RKO (cell line): ENCODE results near the gene EFS.

Experiments used
- DNase-seq: peaks from one replicate; pipeline ENCODE4 v3.0.0-alpha.2; 2016; ENCODE audit warnings: low spot score

EFS gene

DNA sequence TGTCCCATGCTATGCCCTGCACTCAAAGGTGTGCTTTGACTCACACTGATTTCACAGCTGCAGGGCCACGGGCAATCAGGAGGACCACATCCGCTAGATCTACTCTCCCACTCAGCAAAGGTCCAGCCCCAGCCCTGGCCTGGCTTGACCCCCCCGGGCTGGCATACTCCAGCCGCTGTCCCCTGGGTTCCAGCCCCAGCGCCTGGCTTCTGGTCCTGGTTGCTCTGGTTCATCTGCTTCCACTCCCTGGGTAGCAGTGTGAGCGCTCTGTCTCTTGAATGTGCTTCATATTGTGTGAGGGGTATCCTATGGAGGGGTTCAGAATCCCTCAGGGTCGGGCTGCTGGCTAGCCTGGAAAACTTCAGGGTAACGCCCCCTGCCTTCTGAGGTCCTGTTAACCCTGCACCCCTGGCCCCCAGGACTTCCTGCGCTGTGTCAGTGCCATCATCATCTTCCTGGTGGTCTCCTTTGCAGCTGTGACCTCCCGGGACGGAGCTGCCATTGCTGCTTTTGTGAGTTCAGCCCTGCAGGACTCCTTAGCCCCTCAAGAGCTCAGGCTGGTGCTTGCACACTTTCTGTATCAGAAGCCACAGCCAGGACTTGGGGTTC, 13.7 kb upstream of the EFS start:
- no peak for DNase-seq

DNA sequence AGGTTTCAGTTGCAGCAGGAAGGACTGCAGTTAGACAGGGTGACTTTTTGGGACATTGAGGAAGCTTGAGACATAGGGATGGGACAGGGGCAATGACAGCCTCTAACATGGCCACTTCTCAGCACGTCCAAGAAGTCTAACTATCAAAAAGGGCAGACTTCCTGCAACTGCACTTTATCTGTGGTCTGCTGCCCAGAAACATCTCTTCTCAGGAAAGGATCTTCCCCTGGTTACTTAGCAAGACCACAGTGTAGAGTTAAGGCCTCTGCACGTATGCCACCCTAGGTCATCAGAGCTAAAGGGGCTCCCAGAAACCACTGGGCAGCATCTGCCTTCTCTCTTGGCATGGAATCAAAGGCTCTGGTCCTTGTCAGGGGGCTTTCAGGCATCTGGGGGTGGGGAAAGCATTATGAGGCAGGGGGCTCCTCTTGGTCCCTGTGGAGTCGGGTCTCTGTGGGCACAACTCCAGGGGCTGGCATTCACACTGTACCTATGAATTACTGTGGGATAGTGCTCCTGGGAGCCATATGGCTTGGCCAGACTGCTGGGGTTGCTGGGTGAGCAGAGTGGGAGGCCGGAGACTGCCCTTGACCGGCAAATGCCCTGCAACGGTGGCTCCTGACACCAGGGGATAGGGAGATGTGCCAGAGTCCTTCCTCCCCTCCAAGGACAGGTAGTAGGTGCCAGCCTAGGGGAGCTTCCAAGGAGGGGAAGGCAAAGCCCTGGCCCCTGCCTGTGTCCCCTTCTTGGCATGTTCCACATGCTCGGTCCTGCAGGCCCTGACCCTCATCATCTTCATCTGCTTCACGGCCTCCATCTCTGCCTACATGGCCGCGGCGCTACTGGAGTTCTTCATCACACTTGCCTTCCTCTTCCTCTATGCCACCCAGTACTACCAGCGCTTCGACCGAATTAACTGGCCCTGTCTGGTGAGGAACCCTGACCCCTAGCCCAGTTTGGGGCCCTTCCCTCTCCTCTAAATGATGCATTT, 12.9 kb upstream of the EFS start:
- DNase-seq: no peak

DNA sequence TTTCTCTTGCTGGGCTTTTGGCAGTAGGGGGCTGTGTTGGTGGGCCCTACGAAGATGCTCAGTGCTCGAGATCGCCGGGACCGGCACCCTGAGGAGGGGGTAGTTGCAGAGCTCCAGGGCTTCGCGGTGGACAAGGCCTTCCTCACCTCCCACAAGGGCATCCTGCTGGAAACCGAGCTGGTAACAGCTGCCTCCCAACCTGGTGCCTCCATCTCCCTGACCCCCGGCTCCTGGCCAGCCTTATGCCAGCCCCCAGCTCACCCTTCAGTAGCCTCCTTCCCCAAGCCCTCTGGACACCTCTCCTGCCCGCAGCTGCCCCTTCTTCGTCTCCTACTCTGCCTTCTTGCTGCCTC, 12.2 kb upstream of the EFS start:
- DNase-seq: no peak

DNA sequence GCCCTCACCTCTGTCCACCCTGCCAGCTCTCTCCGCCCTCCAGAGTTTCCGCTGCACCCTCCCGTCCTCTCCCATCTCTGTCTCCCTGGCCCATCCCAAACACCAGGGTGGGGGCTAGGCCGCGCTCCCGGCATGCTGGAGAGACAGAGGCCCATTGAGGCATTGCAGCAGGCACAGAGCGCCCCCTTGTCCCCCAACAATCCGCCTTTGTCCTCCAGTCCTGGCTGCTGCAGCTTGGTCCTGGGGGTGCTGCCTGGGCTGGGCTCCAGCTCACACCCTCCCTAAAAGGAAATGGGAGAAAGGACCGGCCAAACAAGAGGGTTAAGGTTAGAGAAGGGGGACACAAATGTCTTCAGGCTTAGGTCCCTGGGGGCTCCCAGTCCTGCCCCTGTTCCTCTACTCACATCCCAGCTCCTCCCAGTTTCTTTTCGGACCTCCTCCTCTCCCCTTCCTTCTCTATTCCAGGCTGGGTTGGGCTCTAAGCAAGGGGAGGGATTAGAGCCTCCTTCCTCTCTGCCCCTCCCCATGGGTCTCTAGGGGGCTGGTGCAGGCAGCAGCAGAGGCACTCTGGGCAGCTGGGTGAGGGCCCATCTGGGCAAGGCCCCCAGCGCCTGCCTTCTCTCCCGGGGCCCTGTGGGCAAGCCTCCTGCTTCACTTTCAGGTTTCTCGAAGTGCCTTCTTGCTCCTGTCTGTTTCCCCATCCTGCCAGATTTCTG, 11.7 kb upstream of the EFS start, which contains the start of gene CMTM5:
CMTM5 (plus strand) TSS at position 565 of the 716 bp plus-strand sequence. CDS start 206 bp downstream, outside the sequence.
- no peak for DNase-seq

DNA sequence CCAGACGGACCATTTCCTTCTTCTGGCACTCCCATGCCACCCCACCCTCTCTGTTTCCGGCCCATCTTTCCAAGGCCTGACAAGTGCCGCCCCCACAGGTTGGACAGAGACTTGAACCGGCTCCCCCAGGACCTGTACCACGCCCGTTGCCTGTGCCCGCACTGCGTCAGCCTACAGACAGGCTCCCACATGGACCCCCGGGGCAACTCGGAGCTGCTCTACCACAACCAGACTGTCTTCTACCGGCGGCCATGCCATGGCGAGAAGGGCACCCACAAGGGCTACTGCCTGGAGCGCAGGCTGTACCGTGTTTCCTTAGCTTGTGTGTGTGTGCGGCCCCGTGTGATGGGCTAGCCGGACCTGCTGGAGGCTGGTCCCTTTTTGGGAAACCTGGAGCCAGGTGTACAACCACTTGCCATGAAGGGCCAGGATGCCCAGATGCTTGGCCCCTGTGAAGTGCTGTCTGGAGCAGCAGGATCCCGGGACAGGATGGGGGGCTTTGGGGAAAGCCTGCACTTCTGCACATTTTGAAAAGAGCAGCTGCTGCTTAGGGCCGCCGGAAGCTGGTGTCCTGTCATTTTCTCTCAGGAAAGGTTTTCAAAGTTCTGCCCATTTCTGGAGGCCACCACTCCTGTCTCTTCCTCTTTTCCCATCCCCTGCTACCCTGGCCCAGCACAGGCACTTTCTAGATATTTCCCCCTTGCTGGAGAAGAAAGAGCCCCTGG, 10.7 kb upstream of the EFS start:
- no peak for DNase-seq

DNA sequence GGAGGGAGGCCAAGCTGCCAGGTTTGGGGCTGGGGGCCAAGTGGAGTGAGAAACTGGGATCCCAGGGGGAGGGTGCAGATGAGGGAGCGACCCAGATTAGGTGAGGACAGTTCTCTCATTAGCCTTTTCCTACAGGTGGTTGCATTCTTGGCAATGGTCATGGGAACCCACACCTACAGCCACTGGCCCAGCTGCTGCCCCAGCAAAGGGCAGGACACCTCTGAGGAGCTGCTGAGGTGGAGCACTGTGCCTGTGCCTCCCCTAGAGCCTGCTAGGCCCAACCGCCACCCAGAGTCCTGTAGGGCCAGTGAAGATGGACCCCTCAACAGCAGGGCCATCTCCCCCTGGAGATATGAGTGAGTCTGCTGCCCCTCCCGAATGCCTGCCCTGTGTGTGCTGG, 8.1 kb upstream of the EFS start:
- no peak for DNase-seq

DNA sequence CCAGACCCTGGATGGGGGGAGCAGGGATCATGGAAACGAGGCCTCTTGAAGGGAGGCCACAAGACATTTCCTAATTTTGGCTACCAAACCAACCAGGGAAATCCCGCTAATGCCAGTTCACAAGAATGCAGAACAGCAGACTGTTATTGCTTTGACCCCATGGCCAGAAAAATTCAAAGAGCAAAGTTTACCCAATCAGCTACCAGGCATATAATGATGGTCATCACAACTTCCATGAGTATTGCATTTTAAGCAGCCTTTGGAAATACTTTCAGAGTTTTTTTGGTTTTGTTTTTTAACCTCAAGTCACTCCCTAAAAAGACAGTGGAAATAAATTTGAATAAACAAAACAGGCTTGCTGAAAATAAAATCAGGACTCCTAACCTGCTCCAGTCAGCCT, 7.5 kb upstream of the EFS start, which contains the start of gene IL25:
IL25 (plus strand) TSS at position 301 of the 400 bp plus-strand sequence.
- no peak for DNase-seq

DNA sequence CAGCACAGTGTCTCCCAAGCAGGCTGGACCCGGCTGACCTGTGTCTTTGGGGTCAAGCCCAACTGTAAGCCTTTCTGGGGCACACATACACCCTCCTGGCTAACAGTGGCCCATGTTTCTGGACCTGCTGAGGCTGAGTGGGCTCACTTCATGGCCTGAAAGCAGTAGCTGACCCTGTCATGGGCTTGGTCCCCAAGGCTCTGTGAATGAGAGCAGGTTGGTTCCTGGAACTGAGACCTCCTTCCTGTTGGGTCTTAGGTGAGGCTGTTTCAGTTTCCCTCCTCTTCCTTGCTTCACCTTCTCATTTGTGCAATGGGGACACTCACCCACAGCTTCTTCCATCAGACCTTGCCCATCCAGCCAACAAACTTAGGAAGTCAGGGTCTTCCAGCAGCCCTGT, 6.9 kb upstream of the EFS start:
- no peak for DNase-seq

DNA sequence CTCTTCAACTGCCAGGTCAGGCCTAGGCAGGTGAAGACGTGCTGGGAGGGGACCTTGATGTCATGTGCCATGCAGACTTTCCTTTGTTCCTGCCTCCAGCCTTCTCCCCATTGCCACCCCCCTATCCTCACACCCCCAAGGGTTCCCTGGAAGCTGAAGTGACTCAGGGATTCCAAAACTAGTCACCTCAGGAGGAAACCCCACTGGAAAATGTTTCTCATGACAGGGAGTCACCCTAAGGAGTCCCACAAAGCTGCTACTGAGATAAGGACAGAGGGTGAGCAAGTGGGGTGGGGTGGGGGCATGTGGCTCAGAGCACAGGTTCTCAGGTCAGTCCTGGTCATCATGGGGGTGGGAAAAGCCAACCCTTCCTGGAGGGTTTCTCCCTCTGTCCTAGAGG, 5.2 kb upstream of the EFS start:
- DNase-seq: peak; percentile 14

DNA sequence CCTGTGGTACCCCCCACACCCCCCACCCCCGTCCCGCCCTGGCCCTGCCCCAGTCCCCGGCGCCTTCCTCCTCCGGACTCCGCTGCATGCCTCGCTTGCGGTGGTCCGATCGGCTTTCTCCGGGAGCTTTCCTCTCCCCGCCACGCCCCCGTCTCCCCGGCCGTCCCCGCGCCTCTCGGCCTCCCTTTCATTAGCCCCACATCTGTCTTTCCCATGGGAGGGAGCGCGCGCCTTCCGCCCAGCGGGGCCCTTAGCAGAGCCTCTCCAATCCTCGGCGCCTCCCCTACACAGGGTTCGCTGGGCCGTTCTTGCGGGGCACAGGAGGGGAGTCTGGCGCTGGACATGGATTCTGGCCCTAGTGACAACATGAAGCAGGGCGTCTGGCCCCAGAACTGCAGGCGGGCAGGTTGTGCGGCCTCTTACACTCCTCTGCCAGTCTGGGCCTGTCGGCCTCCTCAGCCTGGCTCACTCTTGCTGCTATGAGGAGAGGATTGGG, 1.5 kb upstream of the EFS start:
- DNase-seq: no peak

DNA sequence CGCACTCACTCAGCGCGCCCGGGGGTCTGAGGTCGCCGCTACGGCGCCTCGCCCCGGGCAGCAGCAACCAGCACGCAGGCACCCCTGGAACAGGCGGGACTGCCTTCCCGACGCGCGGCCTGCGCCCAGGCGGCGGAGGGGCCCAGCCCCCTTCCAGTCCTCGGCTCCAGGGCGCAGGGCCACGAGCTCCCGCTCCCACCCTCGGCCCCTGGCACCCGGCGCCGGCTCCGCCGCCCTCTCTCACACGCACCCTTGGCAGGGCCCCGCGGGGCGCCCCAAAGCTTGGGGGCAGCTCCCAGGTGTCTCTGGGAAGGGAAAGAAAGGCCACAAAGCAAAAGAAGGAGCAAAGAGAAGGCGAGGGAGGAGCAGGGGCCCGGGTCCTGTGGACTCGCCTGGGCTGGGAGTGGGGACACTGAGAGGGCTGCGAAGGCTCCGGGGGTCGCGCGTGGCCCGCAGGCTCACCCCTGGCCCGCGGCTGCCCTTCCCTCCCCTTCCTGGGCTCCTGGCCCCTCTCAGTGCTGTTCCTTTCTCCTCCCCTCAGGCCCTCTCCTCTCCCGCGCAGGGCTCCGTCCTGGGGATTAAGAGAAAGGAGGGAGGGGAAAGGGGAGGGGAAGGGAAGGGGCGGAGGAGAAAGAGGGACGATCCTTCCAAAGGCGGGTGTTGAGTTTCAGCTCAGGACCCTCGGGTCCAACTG, 907 bp upstream of the EFS start:
- DNase-seq: no peak

DNA sequence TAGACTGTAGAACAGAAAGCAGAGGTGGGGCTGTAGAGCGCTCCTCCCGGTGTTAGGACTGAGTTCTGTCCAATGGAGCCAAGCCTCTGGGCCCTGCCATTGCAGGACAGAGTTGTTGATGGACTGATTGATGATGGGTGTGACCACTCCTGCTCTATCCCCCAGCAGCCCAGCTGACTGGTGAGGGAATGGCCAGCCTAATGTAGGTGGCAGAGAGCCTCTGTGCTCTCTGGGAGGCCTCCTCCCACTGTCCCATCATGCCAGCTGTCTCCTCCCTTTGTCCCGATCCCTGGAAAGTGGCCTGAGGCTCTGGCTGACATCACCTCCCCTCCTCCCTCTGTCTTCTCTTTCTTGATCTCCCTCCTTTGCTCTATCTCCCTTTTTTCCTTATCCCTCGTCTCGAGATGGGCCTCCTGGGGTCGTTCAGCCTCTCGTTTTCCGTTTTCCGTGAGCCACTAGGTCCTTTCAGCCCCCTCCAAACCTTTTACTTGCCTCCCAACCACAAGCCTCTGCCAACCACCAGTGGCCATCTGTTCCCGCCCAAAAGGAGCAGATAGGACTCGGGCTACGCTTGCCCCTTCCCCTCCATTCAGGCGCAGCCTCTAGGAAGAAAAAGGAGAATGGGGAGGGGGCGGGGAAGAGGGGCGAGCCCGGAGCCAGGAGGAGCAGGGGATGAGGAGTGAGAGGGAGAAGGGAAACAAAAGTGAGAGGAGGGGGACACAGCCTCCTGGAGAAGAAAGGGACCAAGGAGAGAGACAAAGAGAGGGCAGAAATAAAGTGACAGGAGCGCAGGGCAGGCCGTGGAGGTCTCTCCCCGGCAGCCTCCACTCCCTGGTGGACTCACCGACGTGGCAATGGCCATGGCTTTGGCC, 572 bp downstream of the EFS start:
- DNase-seq: no peak

DNA sequence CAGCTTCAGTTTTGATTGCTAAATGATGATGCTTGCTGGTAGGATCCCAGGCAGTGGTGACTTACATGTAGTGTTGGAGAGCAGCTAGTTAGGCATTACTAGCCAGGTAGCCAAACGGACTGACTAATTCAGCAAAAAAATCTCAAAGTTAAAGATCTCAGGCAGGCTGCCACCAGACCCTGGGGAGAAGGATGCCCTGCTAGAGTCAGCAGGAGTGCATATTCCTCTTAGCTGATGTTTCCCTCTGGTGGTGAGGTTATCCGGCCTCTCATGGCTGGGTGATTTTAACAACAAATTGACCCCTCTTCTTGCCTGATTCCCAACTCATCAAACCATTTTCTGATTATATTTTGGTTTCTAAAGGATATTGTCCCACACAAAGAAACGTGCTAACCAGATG, 2.8 kb downstream of the EFS start:
- DNase-seq: peak; percentile 7

DNA sequence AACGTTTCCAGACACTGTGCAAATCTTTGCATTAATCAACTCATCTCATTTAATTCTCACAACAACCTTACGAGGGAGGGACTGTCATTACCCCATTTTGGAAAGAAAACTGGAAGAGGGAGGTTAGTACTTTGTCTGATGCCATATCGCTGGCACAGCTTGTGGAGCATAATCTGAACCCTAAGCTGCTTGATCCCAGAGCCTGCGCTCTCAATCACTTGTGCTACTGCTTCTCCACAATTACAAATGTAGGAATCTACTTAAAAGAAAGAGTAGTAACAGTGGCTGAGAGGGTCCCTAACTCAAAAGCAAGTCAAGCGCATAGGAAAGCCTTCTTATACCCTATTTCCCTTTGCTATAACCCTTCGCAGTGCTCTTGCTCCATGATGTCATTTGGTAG, 3.2 kb downstream of the EFS start:
- DNase-seq: no peak

DNA sequence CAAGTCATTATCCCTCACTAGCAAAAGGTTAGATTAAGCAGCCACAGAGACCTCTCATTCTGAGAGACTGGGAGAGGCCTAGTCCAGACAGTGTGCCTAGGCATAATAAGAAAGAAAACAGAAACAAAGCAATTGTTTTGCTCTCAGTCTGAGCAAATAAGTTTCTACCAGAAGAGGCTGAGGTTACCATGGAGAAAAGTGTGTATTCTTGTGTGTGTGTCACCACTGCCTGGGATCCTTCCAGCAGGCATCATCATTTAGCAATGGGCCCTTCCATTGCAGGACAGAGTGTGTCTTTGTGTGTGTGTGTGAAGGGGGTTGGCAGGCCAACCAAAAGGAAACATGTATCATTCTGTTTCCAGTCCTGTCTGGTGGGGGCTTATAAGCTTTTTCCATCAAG, 3.7 kb downstream of the EFS start:
- DNase-seq: peak; percentile 19

DNA sequence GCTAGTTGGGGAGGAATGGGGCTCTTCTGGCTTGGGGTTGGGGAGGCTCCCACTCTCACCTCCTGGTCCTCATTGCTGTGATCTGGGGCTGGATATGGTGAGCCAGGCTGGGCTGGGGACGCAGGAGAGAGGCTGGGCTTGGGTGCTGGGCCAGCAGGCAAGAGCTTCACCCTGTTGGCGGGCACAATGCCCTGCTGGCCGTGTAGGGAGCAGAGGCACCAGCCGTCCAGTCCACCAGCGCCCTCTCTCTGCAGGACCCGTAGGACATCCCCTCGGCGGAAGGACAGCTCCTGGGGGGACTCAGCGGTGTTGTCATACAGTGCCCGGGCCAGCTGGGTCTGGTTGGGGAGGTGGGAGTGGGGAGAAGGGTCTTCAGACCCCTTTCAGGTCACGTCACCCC, 4.5 kb downstream of the EFS start:
- DNase-seq: no peak

DNA sequence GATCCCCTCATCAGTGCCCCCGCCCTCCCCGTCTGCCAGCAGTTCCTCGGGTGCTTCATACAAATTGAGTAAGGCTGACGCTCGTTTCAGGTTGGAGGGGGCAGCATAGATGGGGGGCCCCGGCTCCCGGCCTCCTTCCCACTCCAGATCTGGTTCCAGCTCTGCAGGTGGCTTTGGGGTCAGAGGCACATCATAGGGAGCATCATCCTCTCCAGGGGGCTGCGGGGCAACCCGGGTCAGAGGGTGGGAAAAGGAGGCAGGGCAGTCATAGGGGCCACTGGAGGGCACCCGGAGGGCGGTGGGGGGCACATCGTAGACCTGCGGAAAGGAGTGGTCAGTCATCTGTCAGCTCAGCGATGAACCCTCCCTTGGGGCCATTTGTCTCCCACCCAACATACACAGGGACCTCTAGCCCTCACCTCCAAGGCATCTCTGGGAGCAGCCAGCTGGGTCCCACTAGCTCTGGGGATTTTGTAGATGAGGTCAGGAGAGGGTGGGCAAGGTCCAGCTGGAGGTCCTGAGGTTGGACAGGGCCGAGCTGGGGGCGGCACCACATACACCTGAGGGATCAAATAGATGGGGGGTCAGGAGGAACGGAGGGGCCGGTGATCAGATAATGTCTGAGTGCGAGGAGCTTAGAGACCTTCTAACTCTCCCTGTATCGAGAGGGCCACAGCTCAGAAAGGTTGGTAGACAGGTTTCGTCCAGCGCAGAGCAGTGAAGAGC, 5.1 kb downstream of the EFS start:
- no peak for DNase-seq

DNA sequence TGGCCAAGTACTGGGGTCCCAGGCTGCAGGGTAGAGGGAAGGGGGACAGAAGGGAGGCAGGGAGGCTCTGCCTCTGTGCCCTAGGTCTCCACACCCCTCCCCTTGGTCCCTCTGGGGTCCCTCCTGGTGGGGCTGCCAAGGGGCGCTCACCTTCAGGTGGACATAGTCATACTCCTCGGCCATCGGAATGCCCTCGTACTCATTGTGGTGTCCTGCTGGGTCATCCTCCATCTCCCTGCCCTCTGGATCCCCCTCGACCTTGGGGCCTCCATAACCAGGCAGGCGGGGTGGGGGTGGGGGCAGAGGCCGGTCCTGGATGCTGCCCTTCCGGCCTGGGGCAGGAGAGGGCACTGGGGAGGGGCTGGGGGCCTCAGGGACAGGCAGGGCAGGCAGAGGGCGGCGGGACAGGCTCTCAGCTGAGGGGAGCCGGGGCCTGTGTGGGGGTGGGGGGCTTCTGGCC, 5.8 kb downstream of the EFS start:
- DNase-seq: no peak

DNA sequence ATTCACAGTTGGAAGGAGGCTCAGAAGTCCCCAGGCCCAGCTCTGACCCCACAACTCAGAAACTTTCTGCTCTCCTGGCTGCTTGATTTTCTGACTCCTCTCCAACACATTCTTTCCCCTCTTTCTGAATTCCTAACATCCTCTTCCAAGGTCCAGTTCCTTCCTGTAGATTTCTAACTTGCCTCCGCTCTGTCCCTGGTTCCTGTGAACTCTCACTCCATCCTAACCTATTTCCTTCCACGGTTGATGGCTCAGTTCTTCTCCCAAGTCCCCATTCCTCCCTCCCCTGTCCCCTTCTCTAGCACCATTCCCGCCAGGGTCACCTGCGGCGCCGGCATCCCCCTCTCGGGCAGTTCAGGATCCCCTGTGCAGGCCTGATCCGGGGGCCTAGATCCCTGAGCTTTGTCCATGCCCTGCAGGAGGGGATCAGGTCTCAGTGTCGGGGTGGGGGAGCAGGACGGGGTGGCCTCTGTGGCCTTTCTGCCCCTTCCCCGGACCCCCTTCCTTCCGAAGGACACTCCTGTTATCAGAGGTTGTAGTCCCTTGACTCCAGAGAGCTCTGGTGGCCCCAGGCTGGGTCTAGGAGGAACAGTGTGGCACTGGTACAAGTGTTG, 6.3 kb downstream of the EFS start:
- no peak for DNase-seq
